GM15510 (cell line): ENCODE data around the gene RNASE3.
"Not testable (repeated sequence)": the region's sequence is repeated elsewhere in the genome, so short reads cannot be mapped to it uniquely, and the experiment has no call there.

Source experiments
- POLR2A ChIP-seq: IDR thresholded peaks from 3 replicates; pipeline ENCODE4 v1.6.1; 2011; ENCODE audit warnings: borderline replicate concordance; ENCODE audit not compliant: insufficient read length; ENCODE audit errors: extremely low read depth

Gene RNASE3

DNA sequence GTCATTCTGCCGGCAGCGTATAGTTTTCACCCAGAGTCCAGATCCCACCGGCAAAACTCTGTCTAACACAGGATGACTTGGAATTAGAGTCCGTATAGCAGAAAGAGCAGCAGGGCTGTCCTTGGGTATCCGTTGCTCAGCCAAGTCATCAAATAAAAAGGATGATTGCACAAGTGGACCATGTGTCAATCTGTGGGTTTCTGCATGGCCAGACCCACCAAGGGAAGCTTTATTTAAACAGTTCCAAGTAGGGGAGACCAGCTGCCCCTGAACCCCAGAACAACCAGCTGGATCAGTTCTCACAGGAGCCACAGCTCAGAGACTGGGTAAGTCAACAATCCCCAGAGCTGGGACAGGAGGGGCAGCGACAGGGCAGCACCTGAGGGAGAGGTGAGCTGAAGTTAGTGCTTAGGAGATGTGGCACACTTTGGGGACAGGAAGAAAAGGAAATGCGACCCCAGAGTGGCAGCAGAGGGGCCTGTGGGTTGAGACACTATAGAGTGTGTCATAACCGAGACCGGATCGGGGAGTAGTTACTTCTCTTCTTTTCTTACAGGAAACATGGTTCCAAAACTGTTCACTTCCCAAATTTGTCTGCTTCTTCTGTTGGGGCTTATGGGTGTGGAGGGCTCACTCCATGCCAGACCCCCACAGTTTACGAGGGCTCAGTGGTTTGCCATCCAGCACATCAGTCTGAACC, at the start of gene RNASE3:
TSS of gene RNASE3 (plus strand) at position 260 of the 700 bp plus-strand sequence. CDS start at position 562, 302 bp downstream.
- not testable (repeated sequence) for TF ChIP-seq POLR2A

DNA sequence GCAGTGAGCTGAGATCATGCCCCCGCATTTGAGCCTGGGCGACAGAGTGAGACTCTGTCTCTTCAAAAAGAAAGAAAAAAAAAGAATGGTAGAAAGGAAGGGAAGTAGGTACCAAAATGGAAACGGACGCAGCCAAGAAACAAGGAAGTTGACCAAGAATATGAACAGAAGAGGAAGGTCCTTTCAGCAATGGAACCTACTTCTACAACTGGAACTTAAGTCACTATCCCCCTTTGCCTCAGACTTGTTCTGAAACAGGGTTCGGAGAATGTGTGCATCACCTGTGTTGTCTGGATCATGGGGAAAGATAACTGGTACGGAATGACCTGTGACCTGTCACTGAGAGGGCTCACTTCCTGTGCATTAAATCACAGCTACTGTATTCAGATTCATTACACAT, 44.6 kb upstream of the RNASE3 start:
- TF ChIP-seq POLR2A = no peak

DNA sequence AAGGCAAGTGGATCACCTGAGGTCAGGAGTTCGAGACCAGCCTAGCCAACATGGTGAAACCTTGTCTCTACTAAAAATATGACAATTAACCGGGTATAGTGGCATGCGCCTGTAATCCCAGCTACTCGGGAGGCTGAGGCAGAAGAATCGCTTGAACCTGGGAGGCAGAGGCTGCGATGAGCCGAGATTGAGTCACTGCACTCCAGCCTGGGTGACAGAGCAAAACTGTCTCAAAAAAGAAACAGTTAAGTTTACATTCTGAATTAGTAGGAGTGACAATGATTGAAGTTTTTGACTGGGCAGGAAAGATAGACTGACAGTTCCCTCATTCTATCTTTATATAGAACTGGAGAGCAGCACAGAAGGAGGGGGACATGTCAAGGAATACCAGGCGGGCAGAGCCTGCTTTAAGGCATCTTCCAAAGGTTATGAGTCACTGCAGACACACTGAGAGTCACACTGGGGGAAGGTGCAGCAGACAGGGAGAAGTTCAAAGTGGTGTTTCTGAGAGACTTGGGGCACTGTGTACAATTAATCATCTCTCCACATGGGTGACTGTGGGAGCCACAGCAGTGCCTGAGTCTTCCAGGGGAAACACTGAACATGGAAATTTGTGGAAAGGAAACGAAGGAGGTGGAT, 42.8 kb upstream of the RNASE3 start:
- no peak for TF ChIP-seq POLR2A

DNA sequence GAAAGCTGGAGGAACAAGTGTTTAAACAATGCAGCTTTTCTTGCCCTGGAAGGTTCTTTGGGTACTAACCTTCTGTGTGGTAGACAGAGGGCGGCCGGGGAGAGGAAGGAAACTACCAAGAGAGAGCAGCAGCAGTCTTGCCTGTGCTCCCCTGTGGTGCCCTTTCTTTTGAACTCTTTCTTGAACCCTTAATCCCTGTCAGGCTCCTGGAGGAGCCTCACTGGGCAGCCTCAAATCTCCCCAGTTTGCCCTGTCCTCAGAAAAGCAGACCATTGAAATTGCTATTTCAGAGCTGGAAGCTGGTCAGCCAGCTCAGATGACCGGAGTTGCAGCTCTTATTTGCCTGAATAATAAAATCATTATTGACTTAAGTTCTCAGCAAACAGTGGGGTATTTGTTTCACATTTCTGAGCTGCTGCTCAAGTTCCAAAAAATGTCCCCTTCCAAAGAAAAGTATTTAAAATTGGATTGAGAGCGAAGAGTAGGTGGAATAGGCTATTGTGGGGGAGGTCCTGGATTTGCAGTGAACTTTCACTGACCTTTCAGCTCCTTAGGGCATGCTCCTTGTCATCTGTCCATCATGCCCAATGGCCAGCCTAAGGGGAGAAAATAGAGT, 42.1 kb upstream of the RNASE3 start:
- no peak for TF ChIP-seq POLR2A

DNA sequence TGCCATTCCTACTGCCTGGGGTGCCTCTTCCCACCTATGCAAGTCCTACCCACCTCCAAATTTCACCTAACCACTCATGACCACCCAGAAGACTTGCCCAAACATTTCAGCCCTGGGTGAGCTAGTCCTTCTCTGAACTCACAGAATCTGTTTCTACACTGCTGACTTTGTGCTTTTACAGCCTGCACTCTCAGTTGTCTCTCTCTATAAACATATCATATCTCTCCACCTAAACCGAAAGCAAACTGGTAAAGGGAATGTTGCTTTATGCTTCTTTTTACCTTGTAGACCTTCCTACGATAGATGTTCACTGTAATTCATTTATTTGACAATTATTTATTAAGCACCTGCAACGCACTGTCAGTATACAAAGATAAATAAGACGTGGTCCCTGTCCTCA, 38.1 kb upstream of the RNASE3 start:
- no peak for TF ChIP-seq POLR2A

DNA sequence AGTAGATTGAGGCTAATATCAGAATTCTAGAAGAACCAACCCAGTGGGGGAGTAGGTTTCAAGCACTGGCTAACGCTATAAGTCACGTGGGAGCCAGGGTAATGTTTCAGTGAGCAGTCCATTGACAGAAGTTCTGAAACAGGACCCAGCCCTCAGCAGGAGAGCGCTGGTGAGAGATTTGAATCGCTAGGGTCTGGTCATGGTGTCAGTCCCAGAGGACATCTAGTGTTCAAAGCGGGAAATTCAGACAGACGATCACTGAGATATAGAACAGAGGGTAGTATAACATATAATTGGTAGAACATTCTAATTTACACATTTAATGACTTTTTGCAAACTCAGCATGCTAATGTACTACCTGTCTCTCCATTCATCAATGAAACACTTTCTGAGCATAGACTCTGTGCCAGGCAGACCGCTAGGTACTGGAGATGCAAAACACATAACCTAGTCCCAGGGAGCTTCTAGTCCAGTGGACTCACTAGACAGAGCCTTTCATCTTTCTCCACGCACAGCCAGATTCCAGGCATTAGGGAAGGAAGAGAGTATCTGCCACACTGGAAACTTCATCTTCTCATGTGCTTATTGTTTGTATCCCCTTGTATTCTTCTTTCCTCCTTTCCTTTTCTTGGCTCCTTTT, 35.4 kb upstream of the RNASE3 start:
- TF ChIP-seq POLR2A = no peak

DNA sequence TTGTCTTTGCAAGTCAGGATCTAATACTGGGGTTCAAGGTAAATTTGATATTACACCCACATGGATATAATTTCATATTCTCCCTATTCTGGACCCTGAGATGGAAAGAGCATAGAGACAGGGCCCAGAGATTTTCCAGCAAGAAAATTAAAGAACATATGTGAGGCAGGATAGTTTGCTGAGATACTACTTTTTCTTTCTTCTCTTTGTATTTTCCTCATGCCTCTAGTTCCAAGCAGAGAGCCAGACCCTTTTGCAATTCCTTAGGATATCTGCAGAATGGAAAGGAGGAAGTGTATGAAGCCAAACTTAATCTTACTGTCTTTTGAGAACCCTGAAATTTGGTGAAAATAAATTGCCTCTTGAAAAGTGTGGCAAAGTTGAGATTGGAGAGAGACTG, 34.0 kb upstream of the RNASE3 start:
- no peak for TF ChIP-seq POLR2A

DNA sequence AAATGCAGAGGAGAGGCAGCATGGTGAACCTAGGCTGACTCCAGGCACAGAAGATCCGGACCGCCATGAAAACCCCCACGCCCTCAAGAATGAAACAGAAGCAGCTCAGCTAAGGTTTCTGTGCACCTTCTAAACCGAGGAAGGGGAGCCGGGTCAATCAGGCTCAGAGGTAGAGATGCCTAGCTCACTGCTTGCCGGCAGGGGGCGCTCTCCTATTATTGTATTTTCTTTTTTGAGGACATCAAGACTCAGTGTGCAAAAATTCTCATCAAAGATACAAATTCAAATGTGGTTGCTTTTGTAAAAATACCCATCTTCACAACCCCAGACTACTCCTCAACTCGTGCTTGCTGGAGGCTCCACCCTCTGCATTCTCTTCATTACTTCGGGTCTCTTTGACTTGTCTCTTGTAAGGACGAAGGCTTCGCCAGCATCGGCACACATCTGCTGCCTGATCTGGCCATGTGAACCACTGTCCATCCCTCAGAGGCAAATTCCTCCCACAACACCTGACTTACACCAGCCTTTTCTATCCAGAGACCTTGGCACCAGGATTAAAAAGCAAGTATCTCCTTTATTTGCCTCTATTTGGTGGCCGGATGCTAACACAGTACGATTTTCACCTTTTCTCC, 33.4 kb upstream of the RNASE3 start:
- TF ChIP-seq POLR2A = no peak

DNA sequence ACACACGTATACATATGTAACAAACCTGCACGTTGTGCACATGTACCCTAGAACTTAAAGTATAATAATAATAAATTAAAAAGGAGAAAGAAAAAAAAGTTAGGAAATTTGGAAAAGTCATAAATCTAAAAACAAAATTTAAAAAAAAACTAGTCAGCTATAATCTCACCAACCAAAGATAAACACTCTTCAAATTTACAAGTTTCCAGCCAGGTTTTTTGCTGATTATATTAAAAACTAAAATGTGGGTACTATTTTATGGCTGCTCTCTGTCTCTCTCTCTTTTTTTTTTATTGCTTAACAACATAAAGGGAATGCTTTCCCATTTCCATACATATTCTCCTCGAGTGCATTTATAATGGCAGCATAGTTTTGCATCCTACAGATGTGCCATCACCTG, 25.0 kb upstream of the RNASE3 start:
- no peak for TF ChIP-seq POLR2A

DNA sequence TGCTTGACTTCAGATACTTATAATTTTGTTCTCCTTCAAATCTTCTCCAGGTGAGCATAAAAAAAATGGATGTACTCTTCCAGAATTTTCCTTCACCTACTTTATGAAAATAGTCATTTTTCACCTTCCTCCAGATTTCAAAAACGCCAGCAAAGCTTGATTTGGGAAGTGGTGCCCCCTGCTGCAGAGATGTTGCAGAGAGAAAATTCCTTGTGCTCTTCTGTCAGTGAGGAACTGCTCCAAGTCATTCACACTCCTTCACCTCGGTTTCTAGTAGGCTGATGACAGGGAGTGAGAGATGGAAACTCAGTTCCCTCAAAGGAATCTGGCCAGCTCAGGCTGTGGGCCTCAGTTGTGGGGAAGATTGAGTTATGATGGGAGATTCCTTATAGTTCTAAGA, 24.2 kb upstream of the RNASE3 start:
- no peak for TF ChIP-seq POLR2A

DNA sequence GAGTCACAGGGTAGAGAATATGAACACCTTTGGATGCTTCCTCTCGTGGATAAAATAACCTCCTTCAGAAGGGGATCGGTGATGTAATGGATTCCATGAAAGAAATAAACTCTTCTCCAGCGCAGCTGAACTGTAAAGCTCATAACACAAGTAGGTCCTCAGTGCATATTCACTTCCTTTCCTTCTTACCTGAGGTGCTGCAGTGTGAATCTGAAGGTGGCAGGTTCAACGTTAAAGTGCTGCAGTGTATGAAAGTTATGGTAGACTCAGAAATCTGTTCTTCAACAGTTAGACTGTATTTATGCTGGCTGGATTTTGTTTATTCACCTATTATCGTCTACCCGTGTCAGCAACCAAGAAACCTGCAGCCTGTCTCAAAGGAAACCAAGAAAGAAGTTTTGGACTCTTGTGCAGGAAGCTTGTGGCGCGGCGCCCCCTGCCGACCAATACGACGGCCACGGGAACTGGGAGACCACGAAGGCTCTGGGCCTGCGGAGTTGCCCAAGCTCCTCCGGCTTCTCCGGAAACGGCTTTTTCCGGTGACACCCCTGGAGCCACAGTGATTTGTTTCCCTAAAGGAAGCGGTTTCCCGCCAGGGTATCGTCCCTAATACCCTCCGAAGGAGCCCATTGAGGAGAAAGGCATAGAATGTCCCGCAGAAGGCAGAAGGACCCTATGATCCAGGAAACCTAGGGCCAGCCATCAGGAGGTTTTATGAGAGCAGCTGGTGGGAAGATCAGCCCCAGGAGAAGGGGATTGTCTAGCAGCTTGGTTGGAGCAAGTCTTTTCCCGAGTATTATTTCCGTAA, 17.6 kb upstream of the RNASE3 start:
- no peak for TF ChIP-seq POLR2A

DNA sequence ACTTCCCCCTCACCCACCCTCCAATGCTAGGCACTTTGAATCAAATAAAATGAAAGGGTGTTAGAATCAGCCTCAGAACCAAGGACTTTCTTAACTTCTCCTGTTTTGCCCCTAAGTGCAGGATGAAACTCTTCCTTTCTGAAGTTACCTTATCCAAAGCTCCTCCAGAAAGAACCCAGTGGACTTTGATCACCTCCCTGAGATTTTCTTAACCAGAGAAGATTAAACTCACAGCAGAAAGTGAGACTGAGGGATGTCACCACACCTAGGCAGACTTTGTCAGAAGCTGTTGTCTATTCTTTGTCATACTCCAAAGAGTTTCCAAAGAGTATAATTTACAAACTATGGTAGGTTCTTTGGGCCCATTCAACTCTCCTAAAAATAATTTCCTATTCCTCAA, 14.2 kb upstream of the RNASE3 start:
- no peak for TF ChIP-seq POLR2A

DNA sequence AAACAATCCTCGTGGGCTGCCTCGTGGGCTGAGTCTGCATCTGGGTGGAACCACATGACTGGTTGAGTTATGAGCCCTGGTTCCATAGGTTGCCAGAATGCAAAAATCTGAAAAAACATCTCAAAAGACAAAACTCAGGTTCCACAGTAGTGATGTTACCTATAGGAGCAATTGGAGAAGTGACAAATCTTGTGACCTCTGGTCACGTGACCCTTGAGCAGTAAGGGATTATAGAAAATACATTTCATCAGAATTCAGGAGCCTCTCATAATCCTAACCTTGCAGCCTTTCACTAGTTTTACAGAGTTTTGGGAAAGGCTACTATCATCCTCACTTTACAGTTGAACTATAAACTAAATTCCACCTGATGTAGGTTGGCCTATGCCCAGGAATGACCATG, 12.5 kb upstream of the RNASE3 start:
- no peak for TF ChIP-seq POLR2A

DNA sequence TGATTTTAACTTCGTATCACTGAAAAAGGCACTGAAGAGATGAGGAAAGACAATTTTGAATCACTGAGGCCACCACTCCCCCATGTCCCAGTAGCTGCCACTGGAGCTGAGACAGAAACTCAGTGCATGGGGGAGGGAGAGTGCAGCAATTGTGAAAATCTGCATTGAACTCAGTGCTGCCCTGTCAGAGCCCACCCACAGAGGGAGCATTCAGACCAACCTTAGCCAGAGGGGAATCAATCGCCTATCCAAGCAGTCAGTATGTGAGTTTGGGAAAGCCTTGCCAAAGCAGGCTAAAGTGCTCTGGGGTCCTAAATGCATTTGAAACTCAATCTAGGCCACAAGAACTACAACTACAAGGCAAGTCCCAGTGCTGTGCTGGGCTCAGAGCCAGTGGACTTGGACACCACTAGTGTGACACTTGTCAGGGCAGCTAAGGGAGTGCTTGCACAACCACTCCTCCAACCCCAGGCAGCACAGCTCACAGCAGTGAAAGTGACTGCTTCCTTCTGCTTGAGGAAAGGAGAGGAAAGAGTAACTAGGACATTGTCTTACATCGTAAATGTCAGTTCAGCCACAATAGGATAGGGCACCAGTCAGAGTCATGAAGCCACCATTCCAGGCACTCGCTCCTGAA, 13.3 kb downstream of the RNASE3 start:
- no peak for TF ChIP-seq POLR2A
